Hippocampal formation (tissue), 2 donors: ENCODE measurements around the gene PHACTR1.

ENCODE experiments used
- DNase-seq, 2 donors: peaks; one replicate each; lab custom pipeline; 2025; lab: John Stamatoyannopoulos, UW

The PHACTR1 gene

DNA sequence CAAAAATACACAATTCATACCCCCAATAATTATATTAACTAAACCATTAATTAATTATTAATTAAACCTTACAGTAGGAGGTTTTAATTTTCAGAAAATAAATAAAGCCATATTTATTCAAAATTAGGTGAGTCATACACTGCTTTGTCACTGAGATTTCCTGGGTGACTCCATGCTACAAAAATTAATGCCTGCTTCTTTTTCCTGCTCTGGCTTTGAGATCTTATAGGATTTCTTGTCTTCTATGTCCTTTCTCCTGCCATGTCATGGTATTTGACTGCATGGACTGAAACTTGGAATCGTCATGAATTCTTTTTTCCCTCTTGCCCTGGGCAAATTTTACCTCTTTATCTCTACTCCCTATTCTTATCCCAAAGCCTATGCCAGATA, 133.2 kb downstream of the PHACTR1 start:
- DNase-seq = no peak

DNA sequence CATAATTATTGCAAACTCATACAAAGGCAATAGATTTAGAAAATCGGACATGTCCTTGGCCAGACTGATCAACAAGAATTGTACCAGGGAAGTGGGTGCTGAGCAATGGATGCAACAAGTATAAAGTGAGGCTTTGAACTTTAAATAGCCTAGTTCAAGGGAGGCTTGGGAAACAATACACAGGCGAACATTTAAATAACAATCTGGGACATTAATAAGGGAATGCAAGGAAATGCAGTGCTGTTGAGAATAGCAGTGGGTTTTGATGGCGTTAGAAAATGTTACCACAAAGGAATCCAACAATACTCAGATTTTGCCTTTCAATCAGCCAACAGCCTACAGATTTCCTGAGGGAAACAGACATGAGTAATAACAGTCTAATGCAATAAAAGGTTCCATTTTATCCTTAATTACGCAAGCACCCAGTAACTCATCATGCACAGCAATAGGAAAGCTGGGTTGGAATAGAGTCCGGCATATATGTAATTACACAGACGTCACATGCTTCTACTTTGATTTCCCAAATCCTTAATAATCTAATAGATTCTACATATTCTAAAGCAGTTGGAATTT, 134.6 kb downstream of the PHACTR1 start:
- DNase-seq = no peak

DNA sequence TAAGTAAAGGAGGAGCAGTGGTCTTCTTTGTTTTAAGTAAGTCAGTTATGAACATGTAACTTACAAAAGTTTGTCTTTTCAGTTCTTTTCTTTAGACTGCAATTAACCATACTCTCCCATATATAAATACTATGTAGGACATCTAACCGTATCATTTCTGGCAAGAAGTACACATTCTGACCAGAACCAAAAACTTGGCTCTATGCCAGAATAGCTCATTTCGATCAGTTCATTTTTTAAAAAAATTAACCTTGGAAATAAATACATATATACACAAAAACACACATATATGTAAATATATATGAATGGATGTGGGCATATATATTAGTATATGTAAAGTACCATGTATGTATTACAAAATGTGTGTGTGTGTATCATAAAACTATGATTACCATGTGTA, 145.0 kb downstream of the PHACTR1 start:
- no peak for DNase-seq

DNA sequence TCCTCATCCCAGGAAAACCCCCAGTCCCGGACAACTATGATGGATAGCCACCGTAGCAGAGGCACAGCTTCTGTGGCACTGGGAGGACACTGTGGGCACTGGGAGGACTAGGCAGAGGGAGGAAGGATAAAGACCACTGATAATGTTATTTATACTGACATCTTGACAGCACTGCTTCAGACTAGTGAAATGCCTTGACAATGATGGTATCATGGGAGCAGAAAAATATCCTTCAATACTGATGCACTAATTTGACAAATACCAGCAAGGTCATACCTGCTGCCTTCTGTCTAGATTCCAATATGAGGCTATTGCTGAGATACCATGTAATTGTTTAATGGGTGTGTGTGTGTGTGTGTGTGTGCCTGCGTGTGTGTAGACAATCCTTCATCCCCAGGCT, 148.6 kb downstream of the PHACTR1 start:
- DNase-seq = no peak

DNA sequence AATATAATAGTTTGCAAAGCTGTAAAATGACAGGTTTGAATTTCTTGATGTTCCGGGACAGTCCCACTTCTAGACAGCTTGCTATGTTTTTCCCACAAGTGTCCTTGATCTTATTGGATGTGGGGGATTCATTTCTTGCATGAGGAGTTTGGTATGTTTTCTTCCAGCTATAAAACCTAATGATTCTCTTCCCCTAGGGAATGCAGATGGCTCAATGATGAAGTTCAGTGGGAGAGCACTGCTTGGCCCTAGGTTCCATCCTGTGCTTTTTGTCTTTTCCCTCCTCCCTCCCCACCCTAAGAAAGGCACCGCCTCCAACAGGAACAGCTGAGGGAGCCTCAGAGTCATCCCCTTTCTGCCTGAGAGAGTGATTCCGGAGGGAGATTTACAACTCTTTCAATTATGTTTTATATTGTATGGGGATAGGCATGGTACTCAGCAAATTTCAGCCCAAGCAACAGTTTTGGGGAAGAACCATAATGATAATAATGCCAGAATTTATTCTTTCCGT, 149.2 kb downstream of the PHACTR1 start:
- no peak for DNase-seq

DNA sequence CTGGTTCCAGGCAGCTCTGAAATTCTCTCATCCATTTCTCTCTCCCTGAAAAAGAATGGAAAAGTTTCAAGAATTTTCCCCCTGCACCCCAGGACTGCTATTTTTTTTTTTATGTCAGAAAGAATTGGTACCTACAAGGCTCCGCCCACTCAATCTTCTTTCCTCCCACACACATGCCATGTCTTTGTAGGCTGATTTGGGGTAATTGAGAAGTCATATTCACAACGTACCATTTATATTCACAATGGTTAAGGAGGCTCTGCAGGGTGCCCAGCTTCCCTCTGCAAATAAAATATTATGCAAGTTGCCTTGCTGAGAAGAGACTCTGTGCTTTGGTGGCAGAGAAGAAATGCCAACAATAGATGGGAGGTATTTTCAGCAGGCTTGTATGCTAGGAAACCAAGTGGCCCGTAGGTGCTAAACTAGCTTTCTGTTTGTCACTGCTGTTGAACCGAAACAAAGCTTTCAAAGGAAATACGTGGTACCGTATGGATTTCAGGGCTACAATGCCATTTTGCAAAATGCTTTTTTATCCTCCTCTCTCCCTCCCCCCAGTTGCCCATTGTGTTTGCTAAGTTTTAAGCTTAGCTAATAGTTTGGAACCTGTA, 150.0 kb downstream of the PHACTR1 start:
- DNase-seq = no peak

DNA sequence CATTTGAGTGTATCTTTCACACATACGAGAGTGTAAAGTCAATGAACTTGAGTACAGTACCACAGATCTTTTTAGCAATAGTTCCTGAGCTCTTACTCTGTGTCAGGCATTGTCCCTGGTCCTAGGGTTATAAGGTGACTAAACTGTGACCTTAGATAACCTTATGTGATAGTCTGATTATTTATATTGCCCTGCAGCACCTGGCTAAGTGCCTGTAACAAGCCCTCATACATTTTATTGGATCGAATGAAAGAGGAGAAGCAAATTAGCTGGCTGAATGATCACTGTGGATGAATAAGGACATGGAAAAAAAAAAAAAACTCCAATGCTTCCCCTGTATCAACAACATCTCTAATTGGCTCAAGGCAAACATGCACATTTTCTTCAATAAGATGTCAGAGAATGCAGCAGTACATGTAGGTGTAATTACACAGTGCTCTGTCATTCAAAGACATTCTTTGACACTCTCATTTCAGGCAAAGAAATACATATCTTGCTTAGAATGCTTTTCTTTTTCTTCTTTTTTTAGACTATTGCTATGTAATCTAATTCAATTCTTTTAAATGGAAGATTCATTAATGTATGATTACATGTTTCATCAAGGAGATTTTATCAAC, 153.4 kb downstream of the PHACTR1 start:
- no peak for DNase-seq

DNA sequence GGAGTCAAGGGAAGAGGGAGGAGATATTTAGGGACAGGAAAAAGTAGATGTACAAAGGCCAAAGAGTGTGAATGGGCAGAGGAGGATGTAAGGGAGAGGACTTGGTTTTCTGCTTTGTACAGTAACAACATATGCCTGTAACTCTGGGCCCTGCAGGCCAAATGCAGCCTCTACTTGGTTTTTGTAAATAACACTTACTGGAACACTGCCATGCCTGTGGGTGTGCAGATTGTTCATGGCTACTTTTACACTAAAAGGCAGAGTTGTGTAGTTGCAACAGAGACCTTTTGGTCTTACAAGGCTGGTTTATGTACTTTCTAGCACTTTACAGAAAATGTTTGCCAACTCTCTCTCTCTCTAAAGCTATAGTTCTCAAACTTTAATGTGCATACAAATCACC, 157.1 kb downstream of the PHACTR1 start:
- no peak for DNase-seq

DNA sequence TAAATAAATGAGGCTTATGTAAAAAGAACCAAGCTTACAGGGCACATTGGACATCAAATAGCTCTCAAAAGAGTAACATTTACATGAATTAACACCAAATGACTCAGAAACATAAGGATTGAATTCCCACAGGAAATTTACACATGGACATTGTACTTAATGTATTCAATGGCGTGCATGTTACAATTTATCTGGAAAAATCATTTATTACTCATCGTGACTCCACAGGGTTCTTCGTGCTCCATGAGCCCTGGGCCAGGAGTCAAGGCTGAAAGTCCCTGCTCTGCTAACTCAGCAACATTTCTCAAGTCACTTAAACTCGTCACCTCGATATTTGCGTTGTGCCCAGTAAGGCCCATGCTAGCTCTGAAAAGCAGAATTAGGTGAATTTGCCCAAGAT, 158.5 kb downstream of the PHACTR1 start:
- no peak for DNase-seq

DNA sequence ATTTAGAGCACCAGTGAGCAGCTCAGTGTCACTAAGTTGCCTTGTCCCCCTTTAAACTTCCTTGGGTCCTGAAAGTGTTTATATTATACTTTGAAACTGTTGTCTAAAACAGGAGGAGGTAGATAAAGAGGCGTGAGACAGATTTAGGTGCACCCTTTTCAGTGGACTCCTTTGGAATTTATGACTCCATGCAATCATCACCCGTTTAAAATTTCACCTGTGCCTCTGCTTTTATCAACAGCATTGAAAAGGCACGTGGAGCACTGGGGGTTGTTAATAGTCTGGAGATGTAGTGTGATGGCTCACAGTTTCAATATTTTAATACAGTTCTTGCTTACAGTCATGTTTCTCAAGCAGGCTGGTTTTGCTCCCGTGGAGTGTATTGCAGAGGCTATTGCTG, 162.2 kb downstream of the PHACTR1 start:
- DNase-seq = no peak

DNA sequence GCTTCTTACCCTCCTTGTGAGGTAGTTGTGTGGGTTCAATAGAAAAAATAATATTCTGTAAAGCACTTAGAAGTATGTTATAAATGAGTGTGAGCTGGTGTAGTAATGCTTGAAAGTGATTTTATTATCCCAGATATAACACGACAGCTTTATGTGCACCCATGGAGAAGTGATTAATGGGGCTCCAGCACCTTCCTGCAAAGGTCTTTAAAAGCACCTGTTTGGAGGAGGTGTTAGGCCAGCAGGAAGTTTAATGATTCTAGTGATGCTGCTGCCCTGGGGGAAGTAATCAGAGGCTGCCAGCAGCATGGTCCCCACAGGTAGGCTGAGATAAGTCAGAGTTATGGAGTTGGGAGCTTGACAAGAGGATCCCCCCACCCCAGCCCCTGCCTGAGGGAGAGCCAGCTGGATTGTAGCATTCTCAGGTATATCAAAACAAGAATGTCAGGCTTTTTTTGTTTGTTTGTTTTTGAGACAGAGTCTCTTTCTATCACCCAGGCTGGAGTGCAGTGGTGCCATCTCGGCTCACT, 166.3 kb downstream of the PHACTR1 start:
- no peak for DNase-seq

DNA sequence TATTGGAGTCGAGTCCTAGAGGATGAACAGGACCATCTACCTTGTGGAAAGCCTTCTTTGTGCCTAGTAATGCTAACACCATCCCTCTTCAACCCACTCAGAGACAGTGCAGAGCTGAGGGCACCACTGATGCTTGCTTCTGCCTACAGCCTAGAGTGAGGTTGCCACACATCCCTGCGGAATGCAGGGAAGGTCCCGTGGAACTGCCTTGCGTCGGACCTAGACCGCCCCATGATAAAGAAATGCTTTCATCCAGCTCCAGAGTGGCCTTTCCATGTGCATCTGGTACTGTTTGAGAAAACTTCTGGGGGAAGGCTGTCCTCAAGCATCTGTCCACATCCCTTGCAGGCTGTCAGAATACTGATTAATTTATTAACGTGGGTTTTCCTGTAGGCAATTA, 168.4 kb downstream of the PHACTR1 start:
- no peak for DNase-seq

DNA sequence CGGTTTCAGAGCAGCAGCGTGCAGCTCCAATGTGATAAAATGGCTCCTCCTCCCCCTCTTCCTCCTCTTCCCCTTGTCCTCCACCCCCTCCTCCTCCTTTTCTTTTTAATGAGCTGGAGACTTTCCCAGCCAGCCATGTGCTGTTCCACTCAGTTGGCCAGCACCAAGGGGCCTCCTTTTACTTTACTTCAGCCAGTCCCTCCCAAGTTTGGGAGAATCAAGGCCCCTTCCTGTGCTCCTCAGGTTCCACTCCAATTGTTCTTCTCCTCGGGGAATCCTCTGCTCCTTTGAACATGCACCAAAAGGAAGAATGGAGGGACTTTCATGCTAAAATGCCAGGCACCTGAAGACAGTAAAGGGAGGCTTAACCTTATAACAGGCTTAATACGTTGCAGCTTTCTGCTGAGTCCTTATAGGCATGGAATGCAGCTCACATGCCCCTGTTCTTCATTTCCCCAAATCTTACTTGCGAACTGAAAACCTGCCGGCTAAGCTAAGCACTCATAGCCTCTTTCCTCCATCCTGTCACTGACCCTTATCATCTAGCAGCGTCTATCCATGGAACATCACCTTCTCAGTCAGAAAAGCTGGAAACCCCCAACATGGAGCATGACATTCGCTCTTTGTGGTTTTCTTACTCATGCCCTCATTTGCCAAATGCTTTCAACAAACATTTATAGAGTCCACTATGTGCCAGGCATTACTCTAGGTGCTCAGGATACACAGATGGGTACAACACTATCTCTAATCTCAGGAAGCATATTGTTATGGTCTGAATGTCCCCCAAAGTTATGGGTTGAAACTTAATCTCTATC, 170.6 kb downstream of the PHACTR1 start:
- peak in 1 of 2 donors; percentile 35 for DNase-seq

DNA sequence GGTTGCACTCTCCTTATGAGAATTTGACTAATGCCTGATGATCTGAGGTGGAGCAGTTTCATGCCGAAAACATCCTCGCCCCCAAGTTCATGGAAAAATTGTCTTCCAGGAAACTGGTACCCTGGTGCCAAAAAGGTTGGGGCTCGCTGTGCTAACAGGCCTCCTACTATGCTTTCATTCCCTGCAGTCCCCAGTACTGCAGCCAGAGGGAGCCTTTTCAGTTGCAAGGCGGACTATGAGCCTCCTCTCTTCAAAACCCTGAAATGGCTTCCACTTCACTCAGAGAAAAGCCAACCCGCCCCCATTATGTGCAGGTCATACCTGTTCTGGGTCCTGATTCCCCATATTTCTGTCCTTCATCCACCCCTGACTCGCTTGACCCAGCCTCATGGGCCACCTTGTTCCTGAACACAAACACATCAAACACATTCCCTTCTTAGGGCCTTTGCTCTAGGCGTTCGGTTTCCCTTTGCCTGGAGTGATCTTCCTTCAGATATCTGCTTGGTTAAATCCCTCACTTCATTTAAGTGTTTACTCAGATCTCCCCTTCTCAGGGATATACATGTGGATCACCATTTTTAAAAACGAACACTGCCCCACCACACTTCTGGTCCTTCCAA, 173.7 kb downstream of the PHACTR1 start:
- DNase-seq = no peak

DNA sequence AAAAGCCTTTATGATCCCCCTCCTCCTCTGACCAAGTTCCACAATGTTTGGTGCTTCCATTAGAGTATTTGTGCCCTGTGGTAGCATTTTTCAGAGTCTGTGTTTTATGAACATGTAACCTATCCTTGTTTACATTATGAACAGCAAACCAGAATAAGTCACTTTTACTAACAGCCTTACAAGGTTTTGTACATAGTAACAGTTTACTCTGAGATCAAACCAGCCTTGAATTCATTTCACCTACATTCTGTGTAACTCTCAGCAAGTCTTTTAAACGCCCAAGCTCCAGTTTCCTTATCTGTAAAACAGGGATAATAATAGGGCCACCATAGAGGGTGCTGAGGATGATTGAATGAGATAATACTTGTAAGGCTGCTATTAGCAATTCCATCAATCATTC, 175.0 kb downstream of the PHACTR1 start:
- no peak for DNase-seq

DNA sequence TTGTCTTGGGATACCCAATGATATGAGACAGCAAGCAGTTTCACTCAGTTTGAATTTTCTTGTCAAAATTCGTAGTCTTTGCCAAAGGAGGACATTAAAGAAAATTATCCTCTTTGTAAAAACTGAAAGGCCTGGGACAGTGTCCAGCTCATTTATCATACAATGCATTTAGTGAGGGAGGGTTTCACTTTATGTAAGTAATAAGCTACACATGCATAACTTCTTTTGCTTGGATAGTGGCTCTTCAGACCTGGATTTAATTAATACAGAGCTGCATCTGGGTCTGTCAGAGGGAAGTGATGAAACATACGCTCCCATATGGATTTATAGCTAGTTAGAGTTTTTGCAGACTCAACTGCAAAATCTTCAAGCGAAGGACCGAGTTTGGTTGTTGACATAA, 175.6 kb downstream of the PHACTR1 start:
- DNase-seq = no peak

DNA sequence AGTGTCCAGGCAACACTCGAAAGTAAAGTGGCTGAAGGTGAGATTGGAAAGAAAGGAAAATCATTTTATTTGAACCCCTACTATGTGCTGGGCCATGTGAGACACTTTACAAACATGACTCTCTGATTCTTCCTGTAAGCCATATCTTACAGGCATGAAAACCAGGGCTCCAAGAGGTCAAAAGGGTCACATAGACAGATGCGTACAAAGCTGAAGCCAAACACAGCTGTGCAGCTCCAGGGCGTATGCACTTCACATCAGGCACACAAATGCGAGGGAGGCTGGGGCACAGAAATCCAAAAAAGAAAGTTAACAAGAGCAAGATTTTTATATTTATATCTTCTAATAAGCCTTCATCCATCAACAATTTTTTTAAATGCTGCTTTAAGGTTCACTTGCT, 176.5 kb downstream of the PHACTR1 start:
- no peak for DNase-seq

DNA sequence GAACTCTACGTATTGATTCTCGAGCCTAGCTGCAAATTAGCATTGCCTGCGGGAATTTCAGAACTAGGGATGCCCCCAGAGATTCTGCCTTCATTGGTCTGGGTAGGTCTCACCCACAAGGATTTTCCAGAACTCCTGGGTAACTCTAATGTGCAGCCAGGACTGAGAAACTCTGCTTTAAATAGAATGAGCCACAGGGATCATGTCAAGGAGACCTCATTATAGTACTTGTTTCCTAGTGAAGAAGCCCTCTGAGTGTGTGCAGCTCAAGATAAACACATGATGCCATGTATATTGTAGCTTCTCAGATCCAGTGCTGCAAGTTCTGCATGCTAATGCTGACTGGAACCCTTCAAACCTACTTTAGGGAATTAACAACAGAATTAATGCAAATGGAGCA, 179.2 kb downstream of the PHACTR1 start:
- no peak for DNase-seq

DNA sequence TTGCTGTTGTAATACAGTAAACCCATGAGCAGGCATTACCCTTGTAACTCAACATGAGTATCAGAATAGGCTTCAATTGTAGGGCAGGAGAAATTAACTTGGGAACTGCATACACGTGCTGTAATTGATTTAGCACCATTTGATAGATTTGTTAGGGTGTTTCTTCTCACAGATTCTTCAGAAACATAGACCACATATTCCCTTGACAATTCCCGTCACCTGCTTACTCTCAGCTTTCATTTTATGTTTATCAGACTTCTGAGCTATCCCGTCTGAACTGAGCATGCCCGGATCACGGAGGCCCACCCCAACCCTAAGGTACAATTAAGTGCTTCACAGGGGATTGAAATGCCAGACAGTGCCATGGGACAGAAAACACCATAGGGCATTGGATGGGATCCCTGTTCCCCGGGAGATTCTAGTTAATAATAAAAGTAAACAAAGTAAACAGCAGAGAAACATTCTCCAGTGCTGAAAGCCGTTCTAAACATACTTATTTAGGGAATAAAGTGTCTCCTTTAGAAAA, 179.7 kb downstream of the PHACTR1 start:
- no peak for DNase-seq

DNA sequence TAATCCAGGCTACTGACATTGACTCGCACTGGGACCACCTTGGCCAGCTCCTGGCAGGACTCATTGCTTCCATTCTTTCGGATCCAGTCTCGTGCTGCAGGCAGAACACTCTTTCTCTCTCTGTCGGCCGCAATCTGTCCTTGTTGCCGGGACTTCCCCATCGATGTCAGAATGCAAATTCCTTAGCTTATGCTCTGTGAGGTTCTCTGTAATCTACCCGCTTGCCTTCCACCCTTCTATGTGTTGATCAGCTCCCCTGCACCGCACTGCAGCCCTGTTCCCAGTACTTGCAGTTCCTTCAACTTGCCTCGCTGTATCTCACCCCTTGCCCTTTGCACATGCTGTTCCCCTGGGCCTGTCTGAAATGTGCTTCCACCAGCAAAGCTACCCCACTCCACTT, 182.0 kb downstream of the PHACTR1 start:
- no peak for DNase-seq

DNA sequence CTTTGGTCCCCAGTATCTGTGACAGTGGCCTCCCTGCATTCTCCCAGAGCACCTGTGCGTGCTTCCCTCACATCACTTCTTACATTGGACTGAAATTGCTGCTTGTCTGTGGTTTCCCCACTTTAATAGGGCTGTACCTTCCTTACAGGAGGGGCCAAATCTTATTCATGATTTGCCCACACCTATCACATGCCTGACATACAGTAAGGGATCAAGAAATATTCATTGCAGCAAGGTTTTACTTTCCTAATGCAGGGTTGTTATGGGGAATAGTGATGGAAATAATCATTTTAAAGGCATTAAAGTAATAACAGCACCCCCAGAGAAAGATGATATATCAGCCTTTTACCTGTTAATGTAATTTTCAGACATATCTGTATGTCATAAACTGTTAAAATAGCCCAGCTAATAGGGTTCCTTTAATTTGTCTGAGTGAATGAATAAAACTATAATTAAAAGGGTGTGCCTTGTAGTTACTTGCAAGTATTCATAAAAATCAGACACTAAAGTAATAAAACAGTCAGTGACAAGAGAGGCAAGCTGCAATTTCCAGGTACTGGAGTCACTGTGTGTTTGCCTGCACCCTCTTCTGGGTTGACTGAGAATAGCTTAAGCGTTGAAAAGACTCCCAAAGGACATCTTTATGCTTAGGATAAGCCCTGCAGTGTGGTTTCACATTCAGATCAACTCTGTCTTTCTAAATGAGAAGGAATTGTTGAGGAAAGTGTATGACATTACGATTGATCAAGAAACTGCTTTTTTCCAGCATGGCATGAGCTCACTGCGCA, 182.7 kb downstream of the PHACTR1 start:
- DNase-seq = no peak
